NCI-H2227 (cell line): ENCODE measurements around the gene FAM83C.
"Not testable (repeated sequence)": the region's sequence is repeated elsewhere in the genome, so short reads cannot be mapped to it uniquely, and the experiment has no call there.

Source experiments
- DNase-seq: peaks from one replicate; lab custom pipeline; 2025; ENCODE audit not compliant: unreplicated experiment; lab: John Stamatoyannopoulos, UW

The FAM83C gene

DNA sequence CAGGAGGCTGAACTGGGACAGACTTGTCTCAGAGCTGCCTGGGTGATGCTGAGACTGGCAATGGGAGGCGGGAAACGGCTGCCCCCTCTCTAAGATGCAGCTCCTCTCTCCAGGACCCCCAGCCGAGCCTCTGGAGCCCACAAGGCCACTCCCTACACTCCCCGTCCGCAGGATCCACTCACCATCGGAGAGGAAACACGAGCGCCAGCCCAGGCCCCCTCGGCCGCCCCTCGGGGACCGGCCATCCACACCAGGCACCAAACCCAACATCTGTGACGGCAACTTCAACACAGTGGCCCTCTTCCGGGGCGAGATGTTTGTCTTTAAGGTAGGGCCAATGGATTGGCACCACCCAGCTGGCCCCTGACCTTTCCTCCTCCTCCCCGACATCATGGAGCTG is 25.1 kb downstream of the FAM83C start:
- DNase-seq, result no peak

DNA sequence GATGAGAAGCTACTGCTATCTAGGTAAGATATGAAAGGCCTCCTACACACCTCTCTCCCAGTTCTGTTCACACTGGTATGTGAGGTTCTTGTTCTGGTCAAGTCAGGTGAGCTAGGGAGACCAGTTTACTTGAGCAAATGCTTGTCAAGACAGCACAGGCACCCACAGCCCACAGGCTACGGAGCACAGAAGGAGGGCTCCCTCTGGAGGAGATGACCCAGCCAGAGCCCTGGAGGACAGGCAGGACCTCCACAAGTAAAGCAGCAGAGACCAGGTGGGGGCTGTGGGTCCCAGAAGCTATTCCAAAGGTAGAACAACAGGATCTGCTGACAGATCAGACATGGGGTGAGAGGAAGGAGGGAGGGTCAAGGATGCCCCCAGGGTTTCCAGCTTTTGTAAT is 27.5 kb downstream of the FAM83C start:
- DNase-seq, result no peak

DNA sequence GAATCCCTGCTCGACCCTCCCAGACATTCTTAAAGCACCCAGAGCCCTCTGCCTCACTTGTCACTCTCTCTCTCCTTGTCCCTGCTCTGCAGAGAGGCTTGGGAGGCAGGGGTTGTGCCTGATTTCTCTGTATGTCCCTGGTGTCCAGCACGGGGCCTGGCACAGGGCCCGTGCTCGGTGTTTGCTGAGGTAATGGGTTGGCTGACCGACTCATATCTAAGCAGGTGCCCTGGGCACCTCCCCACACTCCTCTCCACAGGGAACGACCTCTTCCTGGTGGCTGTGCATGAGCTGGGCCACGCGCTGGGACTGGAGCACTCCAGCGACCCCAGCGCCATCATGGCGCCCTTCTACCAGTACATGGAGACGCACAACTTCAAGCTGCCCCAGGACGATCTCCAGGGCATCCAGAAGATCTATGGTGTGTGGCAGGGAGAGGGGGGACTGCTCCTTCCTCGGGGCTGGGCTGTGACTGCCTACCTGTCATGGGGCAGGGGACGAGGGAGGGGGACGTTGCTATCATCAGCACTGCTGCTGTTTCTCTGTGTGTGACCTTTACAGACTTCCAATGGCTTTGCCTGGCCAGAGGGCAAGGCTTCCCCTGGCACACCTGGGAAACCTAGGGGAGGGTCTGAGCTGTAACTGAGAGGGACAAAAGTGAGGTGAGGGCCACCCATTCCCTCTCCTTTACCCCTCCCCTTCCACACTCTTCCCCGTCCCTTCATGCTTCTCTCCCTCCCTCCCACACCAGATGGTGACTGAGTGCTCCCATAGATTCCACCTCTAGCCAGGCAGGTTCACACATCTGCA is 28.5 kb downstream of the FAM83C start:
- DNase-seq, result no peak

DNA sequence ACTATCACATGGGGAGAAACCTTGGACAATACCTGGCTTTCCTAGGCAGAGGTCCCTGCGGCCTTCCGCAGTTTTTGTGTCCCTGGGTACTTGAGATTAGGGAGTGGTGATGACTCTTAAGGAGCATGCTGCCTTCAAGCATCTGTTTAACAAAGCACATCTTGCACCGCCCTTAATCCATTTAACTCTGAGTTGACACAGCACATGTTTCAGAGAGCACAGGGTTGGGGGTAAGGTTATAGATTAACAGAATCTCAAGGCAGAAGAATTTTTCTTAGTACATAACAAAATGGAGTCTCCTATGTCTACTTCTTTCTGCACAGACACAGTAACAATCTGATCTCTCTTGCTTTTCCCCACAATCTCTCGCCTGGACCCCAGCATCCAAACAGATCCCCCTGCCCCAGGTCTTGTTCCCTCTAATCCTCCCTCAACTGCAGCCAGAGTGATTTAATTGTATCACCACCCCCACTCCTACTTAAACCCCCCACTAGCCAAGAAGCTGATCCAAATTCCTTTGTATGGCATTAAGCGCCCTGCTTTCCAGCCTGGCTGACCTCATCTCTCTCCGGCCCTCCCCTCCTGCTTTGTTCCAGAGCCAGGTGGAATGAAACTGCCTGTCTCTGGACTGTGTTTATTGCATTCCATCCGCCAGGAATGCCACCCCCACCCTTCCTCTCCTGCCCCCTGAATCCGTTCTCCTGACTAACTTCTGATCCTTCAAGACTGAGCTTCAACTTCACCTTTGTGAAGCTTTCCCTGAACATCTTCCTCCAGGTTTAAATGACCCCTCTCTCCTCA is 29.3 kb downstream of the FAM83C start:
- DNase-seq, result peak; percentile 52

DNA sequence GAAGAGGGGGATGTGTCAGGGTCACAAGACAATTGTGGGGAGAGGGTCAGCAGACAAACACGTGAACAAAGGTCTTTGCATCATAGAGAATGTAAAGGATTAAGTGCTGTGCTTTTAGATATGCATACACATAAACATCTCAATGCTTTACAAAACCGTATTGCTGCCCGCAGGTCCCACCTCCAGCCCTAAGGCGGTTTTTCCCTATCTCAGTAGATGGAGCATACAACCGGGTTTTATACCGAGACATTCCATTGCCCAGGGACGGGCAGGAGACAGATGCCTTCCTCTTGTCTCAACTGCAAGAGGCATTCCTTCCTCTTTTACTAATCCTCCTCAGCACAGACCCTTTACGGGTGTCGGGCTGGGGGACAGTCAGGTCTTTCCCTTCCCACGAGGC is 29.9 kb downstream of the FAM83C start:
- DNase-seq, result not testable (repeated sequence)

DNA sequence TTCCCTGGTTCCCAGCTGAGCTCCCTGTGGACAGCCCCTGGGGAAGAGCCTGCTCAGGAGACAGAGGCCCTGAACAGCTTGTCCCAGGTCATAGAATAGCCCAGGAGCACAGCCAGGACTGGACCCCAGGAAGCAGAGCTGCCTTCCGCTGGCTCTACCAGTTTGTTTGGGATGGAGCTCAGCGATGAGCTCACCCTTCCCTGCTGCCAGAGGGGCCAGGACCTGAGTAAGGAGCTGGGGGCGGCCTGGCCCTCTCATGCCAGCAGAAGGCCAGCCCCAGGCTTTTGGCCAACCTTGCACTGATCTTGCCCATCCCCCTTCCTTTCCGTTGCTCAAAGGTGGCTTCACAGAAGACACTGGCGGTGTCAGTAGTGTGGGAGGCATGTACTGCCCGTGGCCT is 31.8 kb downstream of the FAM83C start:
- DNase-seq, result no peak

DNA sequence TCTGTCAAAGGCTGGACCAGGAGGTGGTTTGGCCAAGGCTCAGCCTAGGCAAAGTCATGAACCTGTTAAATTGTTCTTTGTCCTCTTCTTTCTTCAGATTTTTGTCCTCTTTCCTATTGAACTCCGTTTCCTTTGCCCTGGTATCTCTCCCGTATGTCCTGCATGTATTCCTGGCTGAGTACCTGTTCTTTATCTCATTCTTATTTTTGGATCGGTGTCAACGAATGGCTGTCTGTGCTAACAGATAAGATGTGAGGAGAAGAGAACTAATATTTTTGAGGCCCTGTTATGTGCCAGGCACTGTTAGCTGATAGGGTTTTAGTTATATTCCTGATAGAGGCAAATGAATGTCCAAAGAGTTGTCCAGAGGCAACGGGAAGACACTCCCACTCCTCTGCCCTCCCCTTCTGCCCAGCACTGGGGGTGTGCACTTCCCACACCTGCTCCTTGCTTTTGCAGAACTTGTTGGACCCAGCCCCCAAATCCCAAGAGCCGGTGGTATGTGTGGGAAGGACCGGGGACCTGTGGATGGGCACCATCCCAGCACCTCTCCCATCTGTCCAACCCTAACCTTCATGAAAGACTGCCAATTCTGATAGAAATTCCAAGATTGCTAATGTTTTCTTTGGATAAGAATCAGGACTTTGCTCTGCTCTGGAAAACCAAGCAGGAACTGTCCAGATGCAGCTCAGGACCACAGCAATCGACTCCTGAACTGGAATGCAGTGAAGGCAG is 34.9 kb downstream of the FAM83C start:
- DNase-seq, result no peak

DNA sequence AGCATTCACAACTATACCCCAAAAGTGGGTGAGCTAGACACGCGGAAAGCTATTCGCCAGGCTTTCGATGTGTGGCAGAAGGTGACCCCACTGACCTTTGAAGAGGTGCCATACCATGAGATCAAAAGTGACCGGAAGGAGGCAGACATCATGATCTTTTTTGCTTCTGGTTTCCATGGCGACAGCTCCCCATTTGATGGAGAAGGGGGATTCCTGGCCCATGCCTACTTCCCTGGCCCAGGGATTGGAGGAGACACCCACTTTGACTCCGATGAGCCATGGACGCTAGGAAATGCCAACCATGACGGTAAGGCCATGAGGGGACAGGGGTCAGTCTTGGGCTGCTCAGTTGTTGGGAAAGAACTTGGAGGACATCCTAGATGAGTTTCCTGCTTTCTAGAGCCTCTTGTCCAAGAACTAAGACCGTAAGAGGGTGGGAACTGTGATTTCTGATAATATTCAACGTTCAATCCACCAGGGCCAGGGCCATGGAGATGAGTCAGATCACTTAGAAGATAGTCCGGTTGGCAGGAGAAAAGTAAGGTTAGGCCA is 37.7 kb downstream of the FAM83C start:
- no peak for DNase-seq

DNA sequence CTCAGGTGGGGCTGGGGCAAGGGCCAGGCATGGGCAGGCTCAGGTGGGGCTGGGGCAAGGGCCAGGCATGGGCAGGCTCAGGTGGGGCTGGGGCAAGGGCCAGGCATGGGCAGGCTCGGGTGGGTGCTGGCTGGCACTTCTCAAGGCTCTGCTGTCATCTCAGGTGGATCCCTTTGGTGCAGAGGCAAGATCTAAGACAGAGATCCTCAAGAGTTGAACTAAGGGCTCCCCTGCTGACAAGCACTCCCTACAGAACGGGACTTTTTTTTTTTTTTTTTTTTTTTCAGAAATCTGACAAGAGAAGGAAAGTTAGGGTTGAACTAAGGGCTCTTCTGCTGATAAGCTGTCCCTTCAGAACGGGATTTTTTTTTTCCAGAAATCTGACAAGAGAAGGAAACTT is 39.2 kb downstream of the FAM83C start:
- DNase-seq, result no peak

DNA sequence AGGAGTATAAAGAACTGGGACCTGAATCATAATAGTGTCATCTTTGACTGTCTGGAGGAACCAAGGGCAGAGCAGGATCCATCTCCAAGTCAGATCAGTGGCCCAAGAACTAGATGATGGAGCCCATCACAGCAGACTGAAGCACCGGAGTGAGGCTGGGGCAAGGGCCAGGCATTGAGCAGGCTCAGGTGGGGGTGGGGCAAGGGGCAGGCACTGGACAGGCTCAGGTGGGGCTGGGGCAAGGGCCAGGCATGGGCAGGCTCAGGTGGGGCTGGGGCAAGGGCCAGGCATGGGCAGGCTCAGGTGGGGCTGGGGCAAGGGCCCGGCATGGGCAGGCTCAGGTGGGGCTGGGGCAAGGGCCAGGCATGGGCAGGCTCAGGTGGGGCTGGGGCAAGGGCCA is 39.6 kb downstream of the FAM83C start:
- DNase-seq, result not testable (repeated sequence)

DNA sequence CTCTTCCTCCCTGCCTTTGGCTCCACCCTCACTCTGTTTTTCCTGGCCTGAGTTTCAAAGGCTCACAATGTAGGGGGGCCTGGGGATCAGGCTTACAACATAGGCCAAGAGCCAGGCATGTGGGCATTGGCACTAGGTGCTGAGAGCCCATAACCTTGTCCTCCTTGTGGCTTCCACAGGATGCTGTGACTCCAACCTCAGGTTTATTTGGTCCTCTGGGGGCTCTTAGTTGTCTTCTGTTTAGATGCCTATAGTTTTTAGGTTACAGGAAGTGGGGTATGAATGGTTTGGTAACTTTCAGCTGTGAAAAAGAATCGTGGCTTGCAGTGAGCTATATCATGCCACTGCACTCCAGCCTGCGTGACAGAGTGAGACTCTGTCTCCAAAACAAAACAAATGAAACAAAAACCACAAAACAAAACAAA is 40.2 kb downstream of the FAM83C start:
- DNase-seq, result no peak

DNA sequence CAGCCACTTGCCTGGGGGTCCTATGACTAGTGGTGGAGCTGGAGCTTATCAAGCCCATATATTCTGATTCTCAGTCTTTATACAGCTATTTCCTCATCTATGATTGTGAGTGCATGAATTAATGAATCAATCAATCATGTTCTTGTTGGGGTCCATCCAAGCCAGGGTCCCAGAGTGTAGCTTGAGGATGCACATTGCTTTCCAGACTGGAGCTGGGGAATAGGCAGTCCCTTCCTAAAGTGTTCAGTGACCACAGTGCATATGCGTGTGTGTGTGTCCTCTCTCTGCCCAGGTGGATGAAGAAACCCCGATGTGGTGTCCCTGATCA is 40.6 kb downstream of the FAM83C start:
- DNase-seq, result no peak

DNA sequence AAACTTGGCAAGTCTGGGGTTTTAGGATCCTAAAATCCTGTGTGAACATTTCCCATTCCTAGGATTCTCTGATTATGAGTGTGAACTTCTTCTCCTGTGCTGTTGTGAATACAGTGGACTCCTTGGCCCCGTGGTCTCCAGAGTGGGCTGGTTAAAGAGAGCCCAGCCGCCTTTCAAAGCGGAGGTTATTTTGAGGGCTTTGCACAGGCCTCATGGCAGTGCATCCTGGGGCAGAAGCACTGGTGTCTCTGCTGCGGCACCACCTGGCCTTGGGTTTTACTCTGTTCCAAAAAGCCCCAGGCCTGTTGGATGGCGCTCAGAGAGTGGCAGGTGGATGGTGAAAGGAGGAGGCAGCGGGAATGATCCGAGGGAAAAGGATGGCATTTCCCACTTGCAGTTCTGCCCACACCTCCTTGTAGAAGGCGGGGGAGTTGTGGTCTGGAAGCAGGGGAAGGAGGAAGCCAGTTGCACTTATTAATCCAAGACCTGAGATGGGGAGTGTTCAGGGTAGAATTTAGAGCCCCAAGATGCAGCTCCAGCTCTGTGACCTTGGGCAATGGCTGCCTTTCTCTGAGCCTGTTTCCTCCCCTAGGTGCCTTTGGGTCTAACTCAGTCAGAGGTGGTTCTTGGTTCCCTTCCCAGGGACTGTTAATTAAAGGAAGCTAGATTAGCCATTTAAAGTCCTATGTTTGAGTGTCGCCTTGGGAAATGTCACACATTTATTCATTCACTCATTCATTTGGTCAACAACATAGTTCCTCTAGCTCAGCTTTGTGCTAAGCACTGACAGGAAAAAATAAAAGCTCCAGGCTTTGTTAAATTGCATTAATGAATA is 43.4 kb downstream of the FAM83C start:
- no peak for DNase-seq

DNA sequence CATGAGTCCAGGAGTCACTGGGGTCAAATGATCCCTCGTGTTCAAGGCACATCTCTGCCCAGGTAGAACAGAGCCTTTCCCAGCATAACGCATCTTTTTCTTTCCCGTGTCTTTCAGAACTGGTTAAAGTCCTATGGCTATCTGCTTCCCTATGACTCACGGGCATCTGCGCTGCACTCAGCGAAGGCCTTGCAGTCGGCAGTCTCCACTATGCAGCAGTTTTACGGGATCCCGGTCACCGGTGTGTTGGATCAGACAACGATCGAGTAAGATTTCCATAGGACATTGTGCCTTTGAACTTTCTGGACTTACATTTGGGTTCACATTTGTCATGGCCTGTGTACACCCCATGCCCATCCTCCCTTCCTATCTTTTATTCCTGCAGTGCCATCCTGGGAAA is 45.5 kb downstream of the FAM83C start:
- DNase-seq, result no peak

DNA sequence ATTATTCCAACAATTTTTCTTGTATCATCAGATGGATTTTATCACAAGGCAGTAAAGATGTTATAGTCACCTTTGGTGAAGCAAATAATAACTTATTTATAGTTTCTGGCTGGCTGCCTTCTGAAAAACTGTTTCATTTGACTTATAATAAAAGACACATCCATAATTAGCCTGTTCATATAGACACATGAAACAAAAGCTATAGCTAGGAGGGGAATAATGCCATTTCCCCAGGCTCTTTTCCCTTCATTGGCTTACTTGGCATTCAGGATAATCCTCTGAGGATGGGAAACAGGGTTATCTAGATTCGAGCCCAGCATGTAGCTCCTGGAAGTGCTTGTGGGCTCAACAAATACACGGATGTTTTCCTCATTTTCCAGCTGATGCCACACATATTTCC is 48.2 kb downstream of the FAM83C start:
- no peak for DNase-seq

DNA sequence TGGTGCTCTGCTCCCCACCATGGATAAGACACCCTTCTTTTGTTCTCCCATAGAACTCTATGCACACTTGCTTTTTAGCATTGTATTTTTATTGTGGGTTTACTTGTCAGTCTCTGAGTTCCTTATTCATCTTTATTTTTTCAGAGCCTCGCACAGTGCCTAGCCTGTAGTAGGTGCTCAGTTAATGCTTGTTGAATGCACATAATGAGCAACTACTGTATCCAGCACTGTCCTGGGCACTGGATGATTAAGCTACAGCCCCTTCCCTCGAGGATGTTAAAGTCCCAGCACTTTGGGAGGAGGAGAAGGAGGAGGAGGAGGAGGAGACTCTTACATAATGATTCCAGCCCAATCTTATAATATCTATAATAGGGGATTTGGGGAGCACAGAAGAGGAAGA is 48.9 kb downstream of the FAM83C start:
- no peak for DNase-seq

DNA sequence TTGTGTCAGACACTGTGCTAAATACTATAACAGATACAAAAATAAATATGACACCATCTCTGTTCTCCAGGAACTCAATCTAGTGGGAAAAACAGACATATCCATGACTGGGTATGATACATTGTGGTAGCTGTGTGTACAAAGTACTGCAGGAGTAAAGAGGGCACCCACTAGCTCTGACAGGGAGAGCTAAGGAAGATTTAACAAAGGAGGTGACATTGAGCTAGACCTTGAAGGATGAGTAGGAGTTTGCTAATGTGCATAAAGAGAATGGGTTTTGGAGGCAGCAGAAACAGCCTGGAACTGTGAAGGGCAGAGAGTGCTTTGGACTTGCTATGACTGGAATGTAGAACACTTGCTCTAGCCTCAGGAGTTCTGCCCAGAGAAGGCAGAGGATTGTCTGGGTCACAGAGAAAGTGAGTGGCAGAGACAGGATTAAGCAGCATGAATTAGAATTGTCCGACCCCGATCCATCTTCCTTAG is 51.4 kb downstream of the FAM83C start:
- no peak for DNase-seq

DNA sequence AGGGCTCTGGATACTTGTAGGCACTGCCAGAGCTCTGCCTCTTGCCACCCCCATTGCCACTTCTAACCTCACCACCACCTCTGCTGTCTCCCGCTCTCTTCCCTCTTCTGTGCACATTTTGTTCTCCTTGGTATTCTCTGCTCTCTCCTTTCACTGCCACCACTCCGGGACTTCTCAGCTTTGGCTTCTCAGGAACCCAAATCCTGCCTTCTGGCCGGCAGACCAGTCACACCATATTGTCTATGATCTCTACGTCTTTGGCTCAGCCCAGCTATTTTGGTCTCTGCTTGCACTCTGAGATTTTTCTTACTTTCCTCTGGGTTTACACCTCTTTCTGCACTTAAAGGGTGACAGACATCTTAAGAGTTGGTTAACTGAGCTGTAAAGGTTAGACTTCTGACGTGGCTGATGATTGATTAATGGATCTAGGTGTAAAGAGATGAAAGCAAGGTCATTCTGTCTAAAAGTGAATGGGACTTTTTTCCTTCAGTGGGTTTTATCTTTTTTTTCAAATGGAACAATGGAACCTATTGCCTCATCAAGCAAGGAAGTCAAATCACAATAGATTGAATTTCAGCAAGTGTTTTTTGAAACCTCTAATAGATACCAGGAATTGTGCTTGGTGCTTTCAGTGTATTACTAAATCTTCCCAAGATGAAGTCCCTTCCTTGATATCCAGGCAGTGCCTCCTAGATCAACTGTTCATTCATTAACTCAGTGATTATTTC is 52.0 kb downstream of the FAM83C start:
- DNase-seq, result no peak

DNA sequence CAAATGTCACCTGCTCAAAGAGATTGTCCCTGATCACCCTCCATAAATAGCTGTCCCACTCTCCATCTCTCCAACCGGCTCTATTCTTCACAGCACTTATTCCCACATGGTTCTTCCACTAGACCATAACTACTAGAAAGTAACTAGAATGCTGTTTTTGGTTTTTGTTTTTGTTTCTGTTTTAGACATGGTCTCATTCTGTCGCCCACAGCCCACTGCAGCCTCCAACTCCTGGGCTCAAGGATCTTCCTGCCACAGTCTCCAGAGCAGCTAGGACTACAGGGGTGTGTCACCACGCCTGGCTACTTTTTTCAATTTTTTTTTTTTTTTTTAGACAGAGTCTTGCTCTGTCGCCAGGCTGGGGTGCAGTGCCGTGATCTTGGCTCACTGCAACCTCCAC is 53.5 kb downstream of the FAM83C start:
- DNase-seq, result no peak

DNA sequence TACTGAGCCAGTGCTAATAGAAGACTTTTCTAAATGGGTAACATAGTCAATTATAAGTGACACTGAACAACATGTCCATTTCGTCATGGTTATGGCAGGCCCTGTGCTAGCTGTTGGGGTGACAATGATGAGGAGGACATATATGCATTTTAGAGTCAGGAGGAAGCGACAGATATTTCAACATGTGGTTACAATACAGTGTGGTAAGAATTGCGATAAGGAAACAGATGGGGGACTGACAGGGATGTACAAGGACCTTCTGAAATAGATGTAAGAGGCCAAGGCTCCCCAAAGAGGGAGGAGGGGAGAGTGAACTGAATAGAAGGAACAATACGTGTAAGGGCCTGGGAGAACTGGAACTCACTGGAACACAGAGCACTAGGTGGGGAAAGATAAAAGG is 54.1 kb downstream of the FAM83C start:
- DNase-seq, result no peak
